ENCODE data around the gene SLC16A5. TPM values are rescaled to one million over a fixed set of nuclear protein-coding genes. Genes with fewer than 3 reads are reported as not detected.
A peak's percentile ranks its signal among the peaks of the same experiment; 100 is the strongest.
"Not testable (repeated sequence)": the region's sequence is repeated elsewhere in the genome, so short reads cannot be mapped to it uniquely, and the experiment has no call there.

Gene SLC16A5
- total RNA-seq, 1 experiment from 2014 or later = 1.2 TPM

GRCh38 chr17:75041656-75042280, 46.0 kb upstream of the SLC16A5 start:
- no TSS peak for BruUV-seq (replicated peaks)
- POLR2A ChIA-PET (ENCODE audit: unreplicated experiment) = no interaction called here
- TF ChIP-seq EZH2phosphoT487 (IDR thresholded peaks at IDR 0.05; ENCODE audit: borderline replicate concordance, low read length) = no peak
- TF ChIP-seq EZH2 (IDR thresholded peaks at IDR 0.05; ENCODE audit: low read length, unreplicated experiment) = no peak
- TF ChIP-seq CTCF (conservative IDR thresholded peaks at IDR 0.05; ENCODE audit: low read depth, low read length) = no peak
- ATAC-seq = no peak
- peaks cover 7% of the 10 kb centered on the region for H3K4me1 ChIP-seq (ENCODE audit: insufficient read depth, low read length)
- H4K20me1 ChIP-seq (ENCODE audit: low read length) = no peaks in the 10 kb centered on the region
- no peaks in the 10 kb centered on the region for H3F3A ChIP-seq (ENCODE audit: low read length, unreplicated experiment)
- no peaks in the 10 kb centered on the region for H3K9me2 ChIP-seq (replicated peaks; ENCODE audit: low read length)
- peaks cover 33% of the 10 kb centered on the region for H3K36me3 ChIP-seq (ENCODE audit: low read depth, low read length)
- DNase-seq = no peak
- H3K27me3 ChIP-seq (ENCODE audit: low read length) = no peaks in the 10 kb centered on the region
- H3K4me3 ChIP-seq (ENCODE audit: low read length) = no peak overlapping the region
- H3K79me2 ChIP-seq (ENCODE audit: low read length) = peaks cover 23% of the 10 kb centered on the region
- H3K9ac ChIP-seq (ENCODE audit: low read length) = no peak overlapping the region
- H2AFZ ChIP-seq (ENCODE audit: low read length) = no peak overlapping the region
- CTCF ChIA-PET = no interaction called here
- intact Hi-C loops (cut with micrococcal nuclease) = no loop called here
- no peaks in the 10 kb centered on the region for H3K9me3 ChIP-seq (ENCODE audit: low read length)
- H3K27ac ChIP-seq (ENCODE audit: low read length) = no peak overlapping the region
- no peak overlapping the region for H3K4me2 ChIP-seq (ENCODE audit: low read length)

- H3K4me1 ChIP-seq (ENCODE audit: insufficient read depth, low read length); H3K27me3 ChIP-seq (ENCODE audit: low read length); H3K27ac ChIP-seq (ENCODE audit: low read length); ATAC-seq; intact Hi-C loops (cut with micrococcal nuclease); H3K9me2 ChIP-seq (replicated peaks; ENCODE audit: low read length); H3K4me3 ChIP-seq (ENCODE audit: low read length); H3K9ac ChIP-seq (ENCODE audit: low read length); DNase-seq; CTCF ChIA-PET; H3K9me3 ChIP-seq (ENCODE audit: low read length); H4K20me1 ChIP-seq (ENCODE audit: low read length); H2AFZ ChIP-seq (ENCODE audit: low read length); BruUV-seq (replicated peaks); H3K4me2 ChIP-seq (ENCODE audit: low read length); POLR2A ChIA-PET (ENCODE audit: unreplicated experiment); H3F3A ChIP-seq (ENCODE audit: low read length, unreplicated experiment): not testable (repeated sequence)
- peaks cover 39% of the 10 kb centered on the region for H3K79me2 ChIP-seq (ENCODE audit: low read length)
- peaks cover 31% of the 10 kb centered on the region for H3K36me3 ChIP-seq (ENCODE audit: low read depth, low read length)
These were observed 44.0 kb upstream of the SLC16A5 start for GRCh38 chr17:75043789-75044188.

- intact Hi-C loops (cut with micrococcal nuclease) = no loop called here
These were observed 43.0 kb upstream of the SLC16A5 start for GRCh38 chr17:75044716-75045115.

GRCh38 chr17:75045946-75046406, 41.8 kb upstream of the SLC16A5 start:
- Histone ChIP-seq H3K4me3 (ENCODE audit: low read length) (peak overlapping the region; percentile 99), H2AFZ (ENCODE audit: low read length) (peak overlapping the region; percentile 87; the same call in 1 of the 2 replicates), H3K9ac (ENCODE audit: low read length) (peak overlapping the region; percentile 96), H3K4me2 (ENCODE audit: low read length) (peak overlapping the region; percentile 86), H3K79me2 (ENCODE audit: low read length) (peaks cover 50% of the 10 kb centered on the region), H3K36me3 (ENCODE audit: low read depth, low read length) (peaks cover 21% of the 10 kb centered on the region), H3K4me1 (ENCODE audit: insufficient read depth, low read length) (peaks cover 13% of the 10 kb centered on the region), H3K27ac (ENCODE audit: low read length) (peak overlapping the region; percentile 79)
- ATAC-seq; H3K27me3 ChIP-seq (ENCODE audit: low read length); DNase-seq; H3F3A ChIP-seq (ENCODE audit: low read length, unreplicated experiment); CTCF ChIA-PET; H3K9me2 ChIP-seq (replicated peaks; ENCODE audit: low read length); H4K20me1 ChIP-seq (ENCODE audit: low read length); H3K9me3 ChIP-seq (ENCODE audit: low read length); BruUV-seq (replicated peaks): not testable (repeated sequence)
- intact Hi-C loops (cut with micrococcal nuclease) = loop anchor here (1.0 kb wide), 1 partner anchor 11 kb away; no protein-coding TSS in a partner anchor
- POLR2A ChIA-PET (ENCODE audit: unreplicated experiment) = interaction anchor here (0.7 kb wide), 1 partner anchor 1305 kb away, joined by 3 read pairs; no protein-coding TSS in a partner anchor

More at GRCh38 chr17:75044716-75045115, 43.0 kb upstream of the SLC16A5 start:
- H3K4me2 ChIP-seq (ENCODE audit: low read length) = no peak overlapping the region
- peaks cover 24% of the 10 kb centered on the region for H3K36me3 ChIP-seq (ENCODE audit: low read depth, low read length)
- peaks cover 48% of the 10 kb centered on the region for H3K79me2 ChIP-seq (ENCODE audit: low read length)
- H4K20me1 ChIP-seq (ENCODE audit: low read length) = no peaks in the 10 kb centered on the region
- H3K9me3 ChIP-seq (ENCODE audit: low read length) = no peaks in the 10 kb centered on the region
- H3K9me2 ChIP-seq (replicated peaks; ENCODE audit: low read length) = no peaks in the 10 kb centered on the region
- no peak overlapping the region for H2AFZ ChIP-seq (ENCODE audit: low read length)
- CTCF ChIA-PET = no interaction called here
- no TSS peak for BruUV-seq (replicated peaks)
- POLR2A ChIA-PET (ENCODE audit: unreplicated experiment) = no interaction called here
- DNase-seq (no peak), ATAC-seq (no peak)
- no peak for TF ChIP-seq EZH2phosphoT487 (IDR thresholded peaks at IDR 0.05; ENCODE audit: borderline replicate concordance, low read length)
- no peak for TF ChIP-seq EZH2 (IDR thresholded peaks at IDR 0.05; ENCODE audit: low read length, unreplicated experiment)
- no peak for TF ChIP-seq CTCF (conservative IDR thresholded peaks at IDR 0.05; ENCODE audit: low read depth, low read length)
- H3K27me3 ChIP-seq (ENCODE audit: low read length) = no peaks in the 10 kb centered on the region
- H3K9ac ChIP-seq (ENCODE audit: low read length) = no peak overlapping the region
- no peak overlapping the region for H3K4me3 ChIP-seq (ENCODE audit: low read length)
- H3F3A ChIP-seq (ENCODE audit: low read length, unreplicated experiment) = no peaks in the 10 kb centered on the region
- peaks cover 13% of the 10 kb centered on the region for H3K4me1 ChIP-seq (ENCODE audit: insufficient read depth, low read length)
- H3K27ac ChIP-seq (ENCODE audit: low read length) = no peak overlapping the region
